ENCODE results near the gene SLC2A3. TPM values are rescaled to one million over a fixed set of nuclear protein-coding genes. Genes with fewer than 3 reads are reported as not detected.

The SLC2A3 gene
- total and polyA plus RNA-seq, 9 of the 15 experiments (the other 6 are each of a cell fraction or from before 2014, with no cell fraction given): 67.3 to 491 (median 104) TPM

- no peak for TF ChIP-seq PTBP1 (IDR thresholded peaks at IDR 0.05; ENCODE audit: low read depth, low read length)
- TF ChIP-seq CXXC5 (CRISPR knock-in tag; IDR thresholded peaks at IDR 0.05): peak; percentile 93
- TF ChIP-seq POLR2AphosphoS5 (IDR thresholded peaks at IDR 0.05; ENCODE audit: control insufficient read depth, insufficient read depth, low read depth, low read length): peak; percentile 44; the same call in 1 of the 2 replicates
- peak; percentile 69 for TF ChIP-seq POLR2A (conservative IDR thresholded peaks at IDR 0.05)
- TF ChIP-seq NFIC (IDR thresholded peaks at IDR 0.05): peak; percentile 66
- TF ChIP-seq OTX1 (CRISPR knock-in tag; IDR thresholded peaks at IDR 0.05): no peak
- TF ChIP-seq AFF4 (CRISPR knock-in tag; IDR thresholded peaks at IDR 0.05): no peak
- 0 out of 2 replicates have a peak, but pooled peaks have one; percentile 17 for TF ChIP-seq NCOA6 (IDR thresholded peaks at IDR 0.05)
- no peak for TF ChIP-seq ZNF165 (CRISPR knock-in tag; IDR thresholded peaks at IDR 0.05; ENCODE audit: borderline replicate concordance)
- TF ChIP-seq NKRF (IDR thresholded peaks at IDR 0.05; ENCODE audit: borderline replicate concordance): peak; percentile 20; the same call in 1 of the 2 replicates
- TF ChIP-seq TEAD2 (tag; IDR thresholded peaks at IDR 0.05): peak; percentile 88
- TF ChIP-seq GATA2 (CRISPR knock-in tag; IDR thresholded peaks at IDR 0.05): peak; percentile 42; the same call in 1 of the 2 replicates
- no peak for TF ChIP-seq ILF3 (IDR thresholded peaks at IDR 0.05; ENCODE audit: borderline replicate concordance)
- no peak for TF ChIP-seq IRF1 (CRISPR knock-in tag; IDR thresholded peaks at IDR 0.05; ENCODE audit: borderline replicate concordance)
- TF ChIP-seq CGGBP1 (CRISPR knock-in tag; IDR thresholded peaks at IDR 0.05): no peak
- TF ChIP-seq CTCF (IDR thresholded peaks at IDR 0.05 in 2 of 3, conservative IDR thresholded peaks at IDR 0.05 in 1 of 3; ENCODE audit: insufficient read depth in 2 of 3, low read depth in 1 of 3, low read length in 3 of 3): peak in 1 of 3 experiments; percentile 11; a peak in 1 of 6 replicates
- TF ChIP-seq VEZF1 (CRISPR knock-in tag; IDR thresholded peaks at IDR 0.05): peak; percentile 94
These were observed 34.7 kb upstream of the SLC2A3 start (continued) for GRCh38 chr12:7970475-7971252.

Measured in K562 (cell line).